IMR-90 (cell line): ENCODE data around the gene ADAMTS5. TPM values are rescaled to one million over a fixed set of nuclear protein-coding genes. Genes with fewer than 3 reads are reported as not detected.

Experiments
- ATAC-seq: fragments of 200-7000 bp; cut with Tn5 transposase; 2 replicates; pipeline ENCODE4 v1.9.1; 2020; ENCODE audit warnings: low read depth, mild to moderate bottlenecking, moderate library complexity
- BruUV-seq: library from RNA; stranded (reverse); fragments of 400-500 nt; replicated peaks from 2 replicates; lab custom pipeline; 2021; lab: Mats Ljungman, UMichigan
- CTCF ChIA-PET: fragments of 300-600 bp; formaldehyde crosslinking; extraction: SDS; loops from one replicate; lab custom pipeline; 2021; ENCODE audit warnings: antibody characterized with exemption; lab: Yijun Ruan, JAX
- POLR2A ChIA-PET: fragments of 300-600 bp; sonication (Branson Sonifier 250); formaldehyde crosslinking; loops from one replicate; lab custom pipeline; 2022; ENCODE audit warnings: antibody characterized with exemption; ENCODE audit not compliant: unreplicated experiment; lab: Charles Lee
- DNase-seq: peaks from one replicate; pipeline ENCODE4 v3.0.0; 2013
- H2AFZ ChIP-seq: replicated peaks from 2 replicates; pipeline ENCODE3; 2013; ENCODE audit warnings: low read length, mild to moderate bottlenecking; ENCODE audit not compliant: poor library complexity
- H2AK5ac ChIP-seq: 2 replicates; pipeline ENCODE4 v1.6.1; 2013; ENCODE audit warnings: low read depth, low read length, inconsistent platforms
- H2AK9ac ChIP-seq: replicated peaks from 2 replicates; pipeline ENCODE3; 2013; ENCODE audit warnings: mild to moderate bottlenecking, low read depth, low read length, moderate library complexity; ENCODE audit not compliant: poor library complexity
- H2BK120ac ChIP-seq: 2 replicates; pipeline ENCODE4 v1.6.1; 2013; ENCODE audit warnings: low read depth, low read length, inconsistent platforms
- H2BK15ac ChIP-seq: 3 replicates; pipeline ENCODE4 v1.6.1; 2013; ENCODE audit warnings: low read depth, low read length, inconsistent platforms
- H2BK20ac ChIP-seq: 2 replicates; pipeline ENCODE4 v1.6.1; 2013; ENCODE audit warnings: low read depth, mild to moderate bottlenecking, inconsistent platforms, low read length, moderate library complexity
- H2BK5ac ChIP-seq: 2 replicates; pipeline ENCODE4 v1.6.1; 2013; ENCODE audit warnings: mild to moderate bottlenecking, low read depth, low read length, inconsistent platforms; ENCODE audit not compliant: poor library complexity, severe bottlenecking
- H3K14ac ChIP-seq: replicated peaks from 2 replicates; pipeline ENCODE4 v1.6.1; 2013; ENCODE audit warnings: low read depth, low read length, inconsistent platforms
- H3K18ac ChIP-seq: 2 replicates; pipeline ENCODE4 v1.6.1; 2013; ENCODE audit warnings: low read depth, low read length, control low read depth
- H3K23ac ChIP-seq: 2 replicates; pipeline ENCODE4 v1.6.1; 2013; ENCODE audit warnings: low read depth, low read length, inconsistent platforms
- H3K27ac ChIP-seq: 2 replicates; pipeline ENCODE4 v1.5.1; 2013; ENCODE audit warnings: mild to moderate bottlenecking, control low read depth, low read length; ENCODE audit not compliant: insufficient read depth
- H3K27me3 ChIP-seq: 2 replicates; pipeline ENCODE4 v1.6.1; 2013; ENCODE audit warnings: low read length; ENCODE audit not compliant: control insufficient read depth, insufficient read depth
- H3K36me3 ChIP-seq: 2 replicates; pipeline ENCODE4 v1.6.1; 2013; ENCODE audit warnings: low read length, mixed read lengths; ENCODE audit not compliant: control insufficient read depth, insufficient read depth
- H3K4ac ChIP-seq: 2 replicates; pipeline ENCODE4 v1.6.1; 2013; ENCODE audit warnings: low read depth, low read length, inconsistent platforms
- H3K4me1 ChIP-seq: 2 replicates; pipeline ENCODE4 v1.6.1; 2013; ENCODE audit warnings: low read length, mixed read lengths; ENCODE audit not compliant: control insufficient read depth, insufficient read depth
- H3K4me2 ChIP-seq: 2 replicates; pipeline ENCODE4 v1.6.1; 2013; ENCODE audit warnings: low read depth, mild to moderate bottlenecking, control low read depth, low read length, moderate library complexity
- H3K4me3 ChIP-seq: 2 replicates; pipeline ENCODE4 v1.5.1; 2013; ENCODE audit warnings: low read depth, mild to moderate bottlenecking, control low read depth, low read length, moderate library complexity; ENCODE audit not compliant: insufficient read depth
- H3K56ac ChIP-seq: 2 replicates; pipeline ENCODE4 v1.6.1; 2013; ENCODE audit warnings: low read length, inconsistent platforms; ENCODE audit not compliant: insufficient read depth; ENCODE audit errors: extremely low read depth
- H3K79me1 ChIP-seq, 2 experiments: 2 replicates each; pipeline ENCODE4 v1.6.1; 2013; ENCODE audit warnings: low read length in 2 of 2, inconsistent platforms in 1 of 2, low read depth in 1 of 2
- H3K9ac ChIP-seq: 2 replicates; pipeline ENCODE4 v1.6.1; 2013; ENCODE audit warnings: low read depth, low read length, control low read depth
- H3K9me1 ChIP-seq: 2 replicates; pipeline ENCODE4 v1.6.1; 2013; ENCODE audit warnings: low read length, inconsistent platforms; ENCODE audit not compliant: insufficient read depth
- H3K9me3 ChIP-seq: 2 replicates; pipeline ENCODE4 v1.6.1; 2013; ENCODE audit warnings: low read length; ENCODE audit not compliant: control insufficient read depth, insufficient read depth
- H4K20me1 ChIP-seq: 2 replicates; pipeline ENCODE4 v1.6.1; 2013; ENCODE audit warnings: low read length, inconsistent platforms; ENCODE audit not compliant: insufficient read depth
- H4K5ac ChIP-seq: 2 replicates; pipeline ENCODE4 v1.6.1; 2013; ENCODE audit warnings: mild to moderate bottlenecking, low read depth, low read length, control low read depth
- H4K8ac ChIP-seq, 2 experiments: 2 replicates each; pipeline ENCODE4 v1.6.1; 2013; ENCODE audit warnings: low read depth in 2 of 2, low read length in 2 of 2, control low read depth in 1 of 2, inconsistent platforms in 1 of 2
- H4K91ac ChIP-seq: 2 replicates; pipeline ENCODE4 v1.6.1; 2013; ENCODE audit warnings: low read depth, low read length, inconsistent platforms; ENCODE audit not compliant: insufficient read depth
- CEBPB ChIP-seq: IDR thresholded peaks from 2 replicates; pipeline ENCODE4 v1.6.1; 2012; ENCODE audit warnings: low read depth, low read length, improper control_type of control experiment
- FOS ChIP-seq: fragments of 150-350 bp; IDR thresholded peaks from 2 replicates; pipeline ENCODE4 v1.6.1; 2016; ENCODE audit warnings: low read depth, low read length
- MAFK ChIP-seq: IDR thresholded peaks from 2 replicates; pipeline ENCODE4 v1.6.1; 2012; ENCODE audit warnings: low read depth, low read length, improper control_type of control experiment
- MAZ ChIP-seq: IDR thresholded peaks from 2 replicates; pipeline ENCODE4 v1.6.1; 2012; ENCODE audit warnings: low read depth, mild to moderate bottlenecking, low read length, improper control_type of control experiment, moderate library complexity, borderline replicate concordance
- MXI1 ChIP-seq: IDR thresholded peaks from 2 replicates; pipeline ENCODE4 v1.6.1; 2012; ENCODE audit warnings: low read depth, mild to moderate bottlenecking, low read length, moderate library complexity, borderline replicate concordance
- NFE2L2 ChIP-seq: fragments of 150-350 bp; IDR thresholded peaks from 2 replicates; pipeline ENCODE4 v1.6.1; 2016; ENCODE audit warnings: low read depth, mild to moderate bottlenecking, low read length
- POLR2A ChIP-seq: IDR thresholded peaks from 2 replicates; pipeline ENCODE4 v1.6.1; 2012; ENCODE audit warnings: mild to moderate bottlenecking, low read depth, low read length
- RAD21 ChIP-seq: IDR thresholded peaks from 2 replicates; pipeline ENCODE4 v1.6.1; 2012; ENCODE audit warnings: low read length, improper control_type of control experiment
- RCOR1 ChIP-seq: IDR thresholded peaks from 2 replicates; pipeline ENCODE4 v1.6.1; 2012; ENCODE audit warnings: mild to moderate bottlenecking, low read length, improper control_type of control experiment; ENCODE audit not compliant: insufficient replicate concordance
- RFX5 ChIP-seq: IDR thresholded peaks from 2 replicates; pipeline ENCODE4 v1.8.0; 2012; ENCODE audit warnings: low read depth, mild to moderate bottlenecking, low read length, moderate library complexity
- SMC3 ChIP-seq: fragments of 150-350 bp; IDR thresholded peaks from 2 replicates; pipeline ENCODE4 v1.6.1; 2016; ENCODE audit warnings: low read depth, mild to moderate bottlenecking, antibody characterized with exemption, low read length, moderate library complexity
- WGBS, 2 experiments: methylation state at CpG; one replicate each; pipeline versions ENCODE4 v1.1.5 to v1.1.7; 2013; ENCODE audit warnings: missing lambda C conversion rate in 2 of 2; ENCODE audit not compliant: insufficient read length in 1 of 2; ENCODE audit errors: extremely low coverage in 2 of 2; 5-methylcytosine and 5-hydroxymethylcytosine counted together
- dilution Hi-C: fragments of 300-500 bp; cut with HindIII; formaldehyde crosslinking; loops from one replicate; pipeline ENCODE4 v1.14.3; 2018; ENCODE audit warnings: low sequenced_read_pairs; ENCODE audit not compliant: unreplicated experiment
- in situ Hi-C: fragments of 300-500 bp; cut with MboI; formaldehyde crosslinking; loops from 3 replicates; pipeline ENCODE4 v1.14.3; 2019; ENCODE audit warnings: low sequenced_read_pairs, inconsistent platforms, mixed read lengths
- intact Hi-C: fragments of 100-400 bp; cut with micrococcal nuclease; formaldehyde crosslinking; loops from 2 replicates; pipeline ENCODE4 v1.10.0; 2022
- polyA plus RNA-seq, 3 experiments: library from polyadenylated mRNA; depleted of rRNA; stranded (reverse); fragments of >200 nt; gene quantifications; 2 replicates each; pipeline ENCODE4 v1.2.3, GENCODE V29; 2012; ENCODE audit warnings: low replicate concordance in 1 of 3
- total RNA-seq: library from RNA; depleted of rRNA; stranded (reverse); fragments of >200 nt; gene quantifications from 2 replicates; pipeline ENCODE4 v1.2.3, GENCODE V29; 2012
- TF ChIP-seq, protein P1 (sequence below): fragments of 150-350 bp; IDR thresholded peaks from 2 replicates; pipeline ENCODE4 v1.6.1; 2017; ENCODE audit warnings: mild to moderate bottlenecking, antibody characterized with exemption, low read length, low read depth
- TF ChIP-seq, protein P2 (sequence below): conservative IDR thresholded peaks from 2 replicates; pipeline ENCODE4 v1.5.1; 2012; ENCODE audit warnings: mild to moderate bottlenecking, low read depth, low read length, improper control_type of control experiment
- TF ChIP-seq, protein P3 (sequence below): fragments of 150-350 bp; IDR thresholded peaks from 2 replicates; pipeline ENCODE4 v1.6.1; 2016; ENCODE audit warnings: low read depth, mild to moderate bottlenecking, low read length, moderate library complexity, borderline replicate concordance

ADAMTS5 gene
- total and polyA plus RNA-seq, 2 of the 4 experiments (the other 2 are of a cell fraction), result 0.54 to 0.58 TPM

DNA sequence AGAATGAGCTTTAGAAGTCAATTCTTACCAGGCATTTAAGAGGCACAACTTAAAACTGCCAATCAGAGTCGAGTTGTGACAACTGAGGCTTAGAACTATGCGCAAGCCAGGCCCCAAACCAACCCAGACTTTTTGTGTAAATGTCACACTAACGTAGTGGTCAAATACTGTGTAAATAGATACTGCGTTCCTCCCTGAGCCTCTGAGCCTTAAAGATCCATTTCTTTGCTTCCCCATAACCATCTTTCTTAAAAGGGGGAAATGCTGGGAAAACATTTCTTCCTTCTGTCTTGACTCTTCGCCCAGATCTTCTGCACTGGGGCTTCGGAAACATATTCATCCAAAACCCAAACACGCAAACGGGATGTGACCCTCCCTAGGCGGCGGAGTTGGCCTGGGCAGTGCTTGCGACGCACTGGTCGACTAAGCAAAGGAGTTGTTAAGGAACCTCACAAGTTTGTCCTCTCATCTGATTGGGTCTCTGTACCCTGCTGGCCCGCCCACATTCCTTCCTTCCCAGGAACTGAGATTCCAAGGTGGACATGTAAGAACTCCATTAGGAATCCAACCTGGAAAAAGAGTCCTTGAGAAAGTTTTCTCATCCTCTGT, 2.6 kb downstream of the ADAMTS5 start:
- Histone ChIP-seq H3K4ac (peak overlapping the region; percentile 59), H2AFZ (no peak overlapping the region), H2BK5ac (peak overlapping the region; percentile 30), H2BK20ac (peak overlapping the region; percentile 43), H3K56ac (0 out of 2 replicates have a peak overlapping the region, but pooled peaks have one; percentile 1), H3K4me2 (peak overlapping the region; percentile 47), H3K14ac (peak overlapping the region; percentile 40; the same call in 1 of the 2 replicates), H3K4me3 (peak overlapping the region; percentile 65), H4K5ac (peak overlapping the region; percentile 40; the same call in 1 of the 2 replicates), H2BK120ac (peak overlapping the region; percentile 36), H3K27me3 (no peaks in the 10 kb centered on the region), H3K4me1 (no peaks in the 10 kb centered on the region; the same call in 1 of the 2 replicates), H4K20me1 (no peaks in the 10 kb centered on the region; the same call in 1 of the 2 replicates), H3K79me1 (peaks cover 3 to 12% of the 10 kb centered on the region in 2 experiments; a peak in 2 of 4 replicates), H3K36me3 (peaks cover 5% of the 10 kb centered on the region), H2BK15ac (peak overlapping the region; percentile 66; the same call in 1 of the 3 replicates), H2AK9ac (no peak overlapping the region), H2AK5ac (peak overlapping the region; percentile 42; the same call in 1 of the 2 replicates), H3K9me3 (no peaks in the 10 kb centered on the region), H3K23ac (peak overlapping the region; percentile 86), H3K27ac (peak overlapping the region; percentile 21), H3K9ac (peak overlapping the region; percentile 39; the same call in 1 of the 2 replicates), H3K18ac (no peak overlapping the region), H4K8ac (peak overlapping the region; percentile 21 to 68; a peak in 2 of 4 replicates), H3K9me1 (no peaks in the 10 kb centered on the region; the same call in 1 of the 2 replicates), H4K91ac (peak overlapping the region; percentile 45; the same call in 1 of the 2 replicates)
- CTCF ChIA-PET, result interaction anchor here (0.6 kb wide), 1 partner anchor 378 kb away, joined by 4 read pairs; no protein-coding TSS in a partner anchor
- BruUV-seq, result no TSS peak
- in situ Hi-C loops, result no loop called here
- POLR2A ChIA-PET, result interaction anchor here (0.6 kb wide), 2 partner anchors 521 to 907 kb away, joined by 3 to 8 read pairs; no protein-coding TSS in a partner anchor
- dilution Hi-C loops, result no loop called here
- DNase-seq, result peak; percentile 15
- WGBS, 2 experiments, result no CpG with 5 or more reads among the region's 14 CpGs
- no peak for ATAC-seq
- TF ChIP-seq MAZ, result no peak
- no peak for TF ChIP-seq RFX5
- no peak for TF ChIP-seq NFE2L2
- no peak for TF ChIP-seq POLR2A
- no peak for TF ChIP-seq FOS
- no peak for TF ChIP-seq CEBPB
- TF ChIP-seq MAFK, result no peak
- no peak for TF ChIP-seq MXI1
- TF ChIP-seq RCOR1, result no peak
- TF ChIP-seq, protein P1, sequence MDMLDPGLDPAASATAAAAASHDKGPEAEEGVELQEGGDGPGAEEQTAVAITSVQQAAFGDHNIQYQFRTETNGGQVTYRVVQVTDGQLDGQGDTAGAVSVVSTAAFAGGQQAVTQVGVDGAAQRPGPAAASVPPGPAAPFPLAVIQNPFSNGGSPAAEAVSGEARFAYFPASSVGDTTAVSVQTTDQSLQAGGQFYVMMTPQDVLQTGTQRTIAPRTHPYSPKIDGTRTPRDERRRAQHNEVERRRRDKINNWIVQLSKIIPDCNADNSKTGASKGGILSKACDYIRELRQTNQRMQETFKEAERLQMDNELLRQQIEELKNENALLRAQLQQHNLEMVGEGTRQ, result no peak
- no peak for TF ChIP-seq RAD21
- TF ChIP-seq, protein P2, sequence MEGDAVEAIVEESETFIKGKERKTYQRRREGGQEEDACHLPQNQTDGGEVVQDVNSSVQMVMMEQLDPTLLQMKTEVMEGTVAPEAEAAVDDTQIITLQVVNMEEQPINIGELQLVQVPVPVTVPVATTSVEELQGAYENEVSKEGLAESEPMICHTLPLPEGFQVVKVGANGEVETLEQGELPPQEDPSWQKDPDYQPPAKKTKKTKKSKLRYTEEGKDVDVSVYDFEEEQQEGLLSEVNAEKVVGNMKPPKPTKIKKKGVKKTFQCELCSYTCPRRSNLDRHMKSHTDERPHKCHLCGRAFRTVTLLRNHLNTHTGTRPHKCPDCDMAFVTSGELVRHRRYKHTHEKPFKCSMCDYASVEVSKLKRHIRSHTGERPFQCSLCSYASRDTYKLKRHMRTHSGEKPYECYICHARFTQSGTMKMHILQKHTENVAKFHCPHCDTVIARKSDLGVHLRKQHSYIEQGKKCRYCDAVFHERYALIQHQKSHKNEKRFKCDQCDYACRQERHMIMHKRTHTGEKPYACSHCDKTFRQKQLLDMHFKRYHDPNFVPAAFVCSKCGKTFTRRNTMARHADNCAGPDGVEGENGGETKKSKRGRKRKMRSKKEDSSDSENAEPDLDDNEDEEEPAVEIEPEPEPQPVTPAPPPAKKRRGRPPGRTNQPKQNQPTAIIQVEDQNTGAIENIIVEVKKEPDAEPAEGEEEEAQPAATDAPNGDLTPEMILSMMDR, result no peak
- TF ChIP-seq, protein P3, sequence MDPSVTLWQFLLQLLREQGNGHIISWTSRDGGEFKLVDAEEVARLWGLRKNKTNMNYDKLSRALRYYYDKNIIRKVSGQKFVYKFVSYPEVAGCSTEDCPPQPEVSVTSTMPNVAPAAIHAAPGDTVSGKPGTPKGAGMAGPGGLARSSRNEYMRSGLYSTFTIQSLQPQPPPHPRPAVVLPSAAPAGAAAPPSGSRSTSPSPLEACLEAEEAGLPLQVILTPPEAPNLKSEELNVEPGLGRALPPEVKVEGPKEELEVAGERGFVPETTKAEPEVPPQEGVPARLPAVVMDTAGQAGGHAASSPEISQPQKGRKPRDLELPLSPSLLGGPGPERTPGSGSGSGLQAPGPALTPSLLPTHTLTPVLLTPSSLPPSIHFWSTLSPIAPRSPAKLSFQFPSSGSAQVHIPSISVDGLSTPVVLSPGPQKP, result no peak
- TF ChIP-seq SMC3, result no peak
- intact Hi-C loops, result loop anchor here (5.0 to 10.0 kb wide), 2 partner anchors 598 to 1781 kb away; no protein-coding TSS in a partner anchor
